MM.1S (cell line): Measurements from ENCODE around the gene GPR137B.

ENCODE experiments used
- EZH2phosphoT487 ChIP-seq: fragments of 300-600 bp; sonication (generic); IDR thresholded peaks from 2 replicates; pipeline ENCODE4 v1.6.1; 2018; ENCODE audit warnings: antibody characterized with exemption, low read length
- TF ChIP-seq, protein P1 (sequence below): fragments of 300-600 bp; sonication (generic); IDR thresholded peaks from 2 replicates; pipeline ENCODE4 v1.5.1; 2016; ENCODE audit warnings: antibody characterized with exemption, low read length, mixed read lengths

DNA sequence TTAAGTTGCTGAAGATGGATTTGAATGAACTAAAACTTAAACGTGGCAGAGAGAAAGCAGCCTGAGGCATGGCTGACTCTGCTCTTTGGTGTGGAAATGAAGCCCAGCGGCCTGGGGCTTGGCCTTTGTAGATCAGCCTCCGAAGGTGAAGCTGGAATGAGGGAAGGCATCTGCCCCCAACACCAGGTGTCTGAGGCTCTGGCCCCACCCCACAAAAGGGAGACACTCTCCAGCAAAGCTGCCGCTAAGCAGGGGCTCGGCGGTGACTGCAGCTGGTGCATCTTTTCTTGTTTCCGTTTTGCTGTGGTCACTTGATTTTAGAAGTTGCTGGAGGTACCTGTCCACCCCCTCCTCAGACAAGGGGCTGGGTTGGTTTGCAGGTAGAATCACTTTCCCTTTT lies 39.3 kb upstream of the GPR137B start:
- TF ChIP-seq, protein P1, sequence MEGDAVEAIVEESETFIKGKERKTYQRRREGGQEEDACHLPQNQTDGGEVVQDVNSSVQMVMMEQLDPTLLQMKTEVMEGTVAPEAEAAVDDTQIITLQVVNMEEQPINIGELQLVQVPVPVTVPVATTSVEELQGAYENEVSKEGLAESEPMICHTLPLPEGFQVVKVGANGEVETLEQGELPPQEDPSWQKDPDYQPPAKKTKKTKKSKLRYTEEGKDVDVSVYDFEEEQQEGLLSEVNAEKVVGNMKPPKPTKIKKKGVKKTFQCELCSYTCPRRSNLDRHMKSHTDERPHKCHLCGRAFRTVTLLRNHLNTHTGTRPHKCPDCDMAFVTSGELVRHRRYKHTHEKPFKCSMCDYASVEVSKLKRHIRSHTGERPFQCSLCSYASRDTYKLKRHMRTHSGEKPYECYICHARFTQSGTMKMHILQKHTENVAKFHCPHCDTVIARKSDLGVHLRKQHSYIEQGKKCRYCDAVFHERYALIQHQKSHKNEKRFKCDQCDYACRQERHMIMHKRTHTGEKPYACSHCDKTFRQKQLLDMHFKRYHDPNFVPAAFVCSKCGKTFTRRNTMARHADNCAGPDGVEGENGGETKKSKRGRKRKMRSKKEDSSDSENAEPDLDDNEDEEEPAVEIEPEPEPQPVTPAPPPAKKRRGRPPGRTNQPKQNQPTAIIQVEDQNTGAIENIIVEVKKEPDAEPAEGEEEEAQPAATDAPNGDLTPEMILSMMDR, result no peak
- no peak for TF ChIP-seq EZH2phosphoT487
